GM12878 (cell line): ENCODE data around the gene HIRA. TPM values are rescaled to one million over a fixed set of nuclear protein-coding genes. Genes with fewer than 3 reads are reported as not detected.

ENCODE experiments used
- ATAC-seq: fragments of 200-7000 bp; cut with Tn5 transposase; 3 replicates; pipeline ENCODE4 v1.9.1; 2020; ENCODE audit warnings: mild to moderate bottlenecking, moderate library complexity
- BruUV-seq: library from RNA; stranded (reverse); fragments of 400-500 nt; replicated peaks from 2 replicates; lab custom pipeline; 2021; lab: Mats Ljungman, UMichigan
- CTCF ChIA-PET: fragments of 300-600 bp; sonication (Branson Sonifier 250); formaldehyde crosslinking; extraction: SDS; loops from one replicate; lab custom pipeline; 2021; ENCODE audit warnings: inconsistent platforms; lab: Yijun Ruan, JAX
- POLR2A ChIA-PET: fragments of 350-600 bp; formaldehyde crosslinking; extraction: SDS; loops from one replicate; lab custom pipeline; 2021; ENCODE audit warnings: inconsistent platforms; lab: Charles Lee
- RAD21 ChIA-PET: fragments of 300-600 bp; sonication (Branson Sonifier 250); formaldehyde crosslinking; loops from one replicate; lab custom pipeline; 2023; ENCODE audit warnings: antibody characterized with exemption; ENCODE audit not compliant: unreplicated experiment; lab: Charles Lee
- SMC1A ChIA-PET: fragments of 300-600 bp; sonication (Branson Sonifier 250); formaldehyde crosslinking; loops from one replicate; lab custom pipeline; 2023; ENCODE audit not compliant: unreplicated experiment, uncharacterized antibody; lab: Charles Lee
- DNase-seq: peaks from one replicate; pipeline ENCODE4 v3.0.0-alpha.2; 2011; ENCODE audit warnings: low read depth, low spot score
- FAIRE-seq: peaks from 3 replicates; lab custom pipeline; 2011; peaks lifted over from hg19 to GRCh38; lab: Jason Lieb, UNC
- H2AFZ ChIP-seq: 2 replicates; pipeline ENCODE4 v1.6.0; 2011; ENCODE audit warnings: low read depth, low read length, control low read depth; ENCODE audit not compliant: control insufficient read depth
- H3K27ac ChIP-seq: 2 replicates; pipeline ENCODE4 v1.5.1; 2011; ENCODE audit warnings: control low read depth; ENCODE audit not compliant: control insufficient read depth, insufficient read depth
- H3K27me3 ChIP-seq, 2 experiments: replicated peaks in 1 of 2; 2 replicates each; pipeline versions ENCODE4 v1.6.0 to v1.6.1; 2011; ENCODE audit warnings: low read length in 1 of 2; ENCODE audit not compliant: control insufficient read depth in 2 of 2, insufficient read depth in 2 of 2
- H3K36me3 ChIP-seq, 2 experiments: 2 replicates each; pipeline ENCODE4 v1.5.1; 2011; ENCODE audit warnings: low read length in 1 of 2; ENCODE audit not compliant: control insufficient read depth in 2 of 2, insufficient read depth in 2 of 2
- H3K4me1 ChIP-seq: 2 replicates; pipeline ENCODE4 v1.6.1; 2011; ENCODE audit warnings: mild to moderate bottlenecking, low read length, moderate library complexity, mixed read lengths; ENCODE audit not compliant: control insufficient read depth, insufficient read depth
- H3K4me2 ChIP-seq: 2 replicates; pipeline ENCODE4 v1.6.0; 2011; ENCODE audit warnings: control low read depth; ENCODE audit not compliant: control insufficient read depth, insufficient read depth
- H3K4me3 ChIP-seq: fragments of 200-600 bp; sonication (generic); 2 replicates; pipeline ENCODE4 v1.5.1; 2016
- H3K79me2 ChIP-seq: 2 replicates; pipeline ENCODE4 v1.6.0; 2011; ENCODE audit warnings: low read length; ENCODE audit not compliant: control insufficient read depth, insufficient read depth
- H3K9ac ChIP-seq: 2 replicates; pipeline ENCODE4 v1.8.0; 2011; ENCODE audit warnings: low read length, control low read depth, mixed read lengths; ENCODE audit not compliant: control insufficient read depth, insufficient read depth
- H3K9me3 ChIP-seq: replicated peaks from 3 replicates; pipeline ENCODE4 v1.5.1; 2011; ENCODE audit warnings: mild to moderate bottlenecking, low read length; ENCODE audit not compliant: control insufficient read depth, insufficient read depth
- H4K20me1 ChIP-seq: 2 replicates; pipeline ENCODE4 v1.6.0; 2011; ENCODE audit not compliant: control insufficient read depth, insufficient read depth
- CBFB ChIP-seq: IDR thresholded peaks from 2 replicates; pipeline ENCODE4 v1.6.1; 2016; ENCODE audit warnings: antibody characterized with exemption, low read depth
- NR2C2 ChIP-seq: IDR thresholded peaks from 2 replicates; pipeline ENCODE4 v1.6.1; 2011; ENCODE audit warnings: borderline replicate concordance, low read depth; ENCODE audit not compliant: control insufficient read depth, insufficient read length
- POLR2A ChIP-seq: IDR thresholded peaks from 2 replicates; pipeline ENCODE4 v1.6.1; 2011; ENCODE audit warnings: low read depth, mild to moderate bottlenecking, low read length
- SP1 ChIP-seq: IDR thresholded peaks from one replicate; pipeline ENCODE4 v1.6.1; 2011; ENCODE audit warnings: low read depth, low read length
- SREBF2 ChIP-seq: IDR thresholded peaks from 2 replicates; pipeline ENCODE4 v1.6.1; 2012; ENCODE audit warnings: mild to moderate bottlenecking, low read length
- ZNF274 ChIP-seq: IDR thresholded peaks from one replicate; pipeline ENCODE4 v1.8.0; 2011; ENCODE audit not compliant: insufficient read length, insufficient read depth
- ZNF384 ChIP-seq: IDR thresholded peaks from 2 replicates; pipeline ENCODE4 v1.6.1; 2012; ENCODE audit warnings: low read depth, mild to moderate bottlenecking, low read length, improper control_type of control experiment, borderline replicate concordance
- WGBS: methylation state at CpG from one replicate; pipeline ENCODE4 v1.1.6; 2016; ENCODE audit warnings: low lambda C conversion rate; ENCODE audit not compliant: insufficient replicate concordance, insufficient coverage; ENCODE audit errors: missing lambda C conversion rate; 5-methylcytosine and 5-hydroxymethylcytosine counted together
- in situ Hi-C: fragments of 300-500 bp; cut with MboI; formaldehyde crosslinking; loops from 9 replicates; pipeline ENCODE4 v1.14.3; 2018; ENCODE audit warnings: mixed read lengths
- intact Hi-C: fragments of 100-400 bp; cut with micrococcal nuclease; formaldehyde crosslinking; loops from one replicate; pipeline ENCODE4 v1.14.2; 2022; ENCODE audit not compliant: unreplicated experiment
- polyA plus RNA-seq, 11 experiments: library from polyadenylated mRNA; depleted of rRNA in 4 of 11; unstranded in 6 of 11; stranded (reverse) in 5 of 11; fragments of >200 nt; fragmentation: Nextera tagmentation in 4 of 11; fragmentation: Illumina TruSeq in 1 of 11; extraction: Ambion mirVana in 4 of 11; extraction: Trizol in 1 of 11; gene quantifications; 1 replicate in 1 of 11; 2 replicates in 10 of 11; pipeline versions ENCODE4 v1.2.1 to v1.2.3, GENCODE V29; 2011 to 2016; ENCODE audit warnings: inconsistent platforms in 2 of 11, missing spikeins in 2 of 11, low read depth in 1 of 11
- total RNA-seq, 4 experiments: library from RNA; depleted of rRNA in 3 of 4; stranded (reverse); fragments of >200 nt in 3 of 4; fragmentation: Illumina TruSeq in 1 of 4; extraction: Trizol in 1 of 4; gene quantifications; 2 replicates each; pipeline versions ENCODE4 v1.2.1 to v1.2.3, GENCODE V29; 2013 to 2021
- TF ChIP-seq, protein P1 (sequence below): fragments of 450-650 bp; IDR thresholded peaks from 2 replicates; pipeline ENCODE4 v1.6.1; 2016; ENCODE audit warnings: mild to moderate bottlenecking, moderate library complexity, borderline replicate concordance
- TF ChIP-seq, protein P2 (sequence below): fragments of 450-650 bp; formaldehyde crosslinking; IDR thresholded peaks from 2 replicates; pipeline ENCODE4 v1.5.0; 2022; ENCODE audit warnings: mild to moderate bottlenecking, missing genetic modification characterization
- TF ChIP-seq, protein P3 (sequence below): IDR thresholded peaks from 2 replicates; pipeline ENCODE4 v1.6.1; 2011; ENCODE audit warnings: low read depth, low read length, improper control_type of control experiment, borderline replicate concordance

HIRA gene
- total and polyA plus RNA-seq, 10 of the 15 experiments (the other 5 are each of a cell fraction or from before 2014, with no cell fraction given): 0.34 to 32.7 (median 14.5) TPM

DNA sequence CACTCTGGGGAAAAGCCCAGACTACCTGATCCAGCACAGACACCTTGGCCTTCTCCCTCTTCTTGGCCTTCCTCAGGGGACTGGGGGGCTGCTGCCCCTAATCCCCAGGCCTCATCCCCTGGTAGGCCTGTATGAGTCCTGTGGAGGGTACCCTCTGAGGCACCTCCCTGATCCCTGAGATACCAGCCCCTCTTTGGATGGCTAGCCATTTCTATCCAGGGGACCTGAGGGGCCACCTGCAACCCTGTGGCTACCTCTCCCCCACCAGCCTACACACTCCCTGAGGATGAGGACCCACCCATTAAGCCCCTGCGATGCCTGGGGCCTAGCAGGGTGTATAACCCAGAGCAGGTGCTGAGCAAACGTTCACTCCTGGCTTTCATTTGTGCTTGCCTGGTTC lies 54.6 kb downstream of the HIRA start:
- ChIA-PET RAD21 (no interaction called here), POLR2A (no interaction called here), CTCF (no interaction called here), SMC1A (no interaction called here)
- Histone ChIP-seq H3K4me2 (no peak overlapping the region), H3K79me2 (no peaks in the 10 kb centered on the region), H3K4me1 (no peaks in the 10 kb centered on the region), H4K20me1 (no peaks in the 10 kb centered on the region), H3K27ac (no peak overlapping the region), H3K9ac (no peak overlapping the region), H2AFZ (no peak overlapping the region), H3K27me3 (no peaks in the 10 kb centered on the region), H3K9me3 (no peaks in the 10 kb centered on the region), H3K4me3 (no peak overlapping the region), H3K36me3 (peaks cover 23 to 28% of the 10 kb centered on the region in 2 experiments)
- ATAC-seq (no peak), FAIRE-seq (no peak), DNase-seq (no peak)
- BruUV-seq: no TSS peak
- TF ChIP-seq CBFB (no peak), POLR2A (0 out of 2 replicates have a peak, but pooled peaks have one; percentile 1)
- 71% methylated on average over 2 of the region's 2 CpGs for WGBS
- in situ Hi-C loops (no loop called here), intact Hi-C loops (no loop called here)

DNA sequence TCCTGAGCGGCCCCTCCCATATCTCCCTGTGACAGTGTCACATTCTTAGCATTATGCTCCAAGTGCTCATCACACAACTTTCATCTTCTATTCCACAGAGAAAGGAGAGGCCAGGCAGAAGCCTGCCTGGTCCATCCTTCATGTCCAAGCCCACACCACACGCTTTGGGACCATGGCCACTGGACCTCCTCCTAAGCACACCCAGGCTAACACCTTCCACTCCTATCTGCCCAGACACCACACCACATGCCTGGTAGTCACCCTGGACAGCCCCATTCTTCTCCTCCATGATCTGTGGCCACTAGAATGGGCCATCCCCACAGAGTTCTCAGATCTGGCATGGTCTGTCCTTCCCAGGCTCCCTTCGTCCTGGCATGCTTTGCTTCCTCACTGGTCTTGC lies 55.3 kb downstream of the HIRA start:
- no peak overlapping the region for H3K4me2 ChIP-seq
- H3K27ac ChIP-seq: no peak overlapping the region
- WGBS: 95% methylated on average over 3 of the region's 3 CpGs
- ChIA-PET SMC1A (no interaction called here), POLR2A (no interaction called here), RAD21 (no interaction called here), CTCF (no interaction called here)
- intact Hi-C loops: no loop called here
- H3K9me3 ChIP-seq: no peaks in the 10 kb centered on the region
- H3K4me3 ChIP-seq: no peak overlapping the region
- H3K36me3 ChIP-seq: peaks cover 21 to 28% of the 10 kb centered on the region in 2 experiments
- ATAC-seq: no peak
- no peaks in the 10 kb centered on the region for H3K4me1 ChIP-seq
- no peaks in the 10 kb centered on the region for H4K20me1 ChIP-seq
- DNase-seq: no peak
- FAIRE-seq: no peak
- H3K27me3 ChIP-seq: no peaks in the 10 kb centered on the region
- H3K9ac ChIP-seq: no peak overlapping the region
- H2AFZ ChIP-seq: no peak overlapping the region
- H3K79me2 ChIP-seq: no peaks in the 10 kb centered on the region
- no TSS peak for BruUV-seq
- in situ Hi-C loops: no loop called here
- TF ChIP-seq NR2C2 (no peak), ZNF384 (no peak), ZNF274 (no peak), SREBF2 (no peak), SP1 (no peak)
- TF ChIP-seq, protein P1, sequence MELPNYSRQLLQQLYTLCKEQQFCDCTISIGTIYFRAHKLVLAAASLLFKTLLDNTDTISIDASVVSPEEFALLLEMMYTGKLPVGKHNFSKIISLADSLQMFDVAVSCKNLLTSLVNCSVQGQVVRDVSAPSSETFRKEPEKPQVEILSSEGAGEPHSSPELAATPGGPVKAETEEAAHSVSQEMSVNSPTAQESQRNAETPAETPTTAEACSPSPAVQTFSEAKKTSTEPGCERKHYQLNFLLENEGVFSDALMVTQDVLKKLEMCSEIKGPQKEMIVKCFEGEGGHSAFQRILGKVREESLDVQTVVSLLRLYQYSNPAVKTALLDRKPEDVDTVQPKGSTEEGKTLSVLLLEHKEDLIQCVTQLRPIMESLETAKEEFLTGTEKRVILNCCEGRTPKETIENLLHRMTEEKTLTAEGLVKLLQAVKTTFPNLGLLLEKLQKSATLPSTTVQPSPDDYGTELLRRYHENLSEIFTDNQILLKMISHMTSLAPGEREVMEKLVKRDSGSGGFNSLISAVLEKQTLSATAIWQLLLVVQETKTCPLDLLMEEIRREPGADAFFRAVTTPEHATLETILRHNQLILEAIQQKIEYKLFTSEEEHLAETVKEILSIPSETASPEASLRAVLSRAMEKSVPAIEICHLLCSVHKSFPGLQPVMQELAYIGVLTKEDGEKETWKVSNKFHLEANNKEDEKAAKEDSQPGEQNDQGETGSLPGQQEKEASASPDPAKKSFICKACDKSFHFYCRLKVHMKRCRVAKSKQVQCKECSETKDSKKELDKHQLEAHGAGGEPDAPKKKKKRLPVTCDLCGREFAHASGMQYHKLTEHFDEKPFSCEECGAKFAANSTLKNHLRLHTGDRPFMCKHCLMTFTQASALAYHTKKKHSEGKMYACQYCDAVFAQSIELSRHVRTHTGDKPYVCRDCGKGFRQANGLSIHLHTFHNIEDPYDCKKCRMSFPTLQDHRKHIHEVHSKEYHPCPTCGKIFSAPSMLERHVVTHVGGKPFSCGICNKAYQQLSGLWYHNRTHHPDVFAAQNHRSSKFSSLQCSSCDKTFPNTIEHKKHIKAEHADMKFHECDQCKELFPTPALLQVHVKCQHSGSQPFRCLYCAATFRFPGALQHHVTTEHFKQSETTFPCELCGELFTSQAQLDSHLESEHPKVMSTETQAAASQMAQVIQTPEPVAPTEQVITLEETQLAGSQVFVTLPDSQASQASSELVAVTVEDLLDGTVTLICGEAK: no peak
- TF ChIP-seq, protein P2, sequence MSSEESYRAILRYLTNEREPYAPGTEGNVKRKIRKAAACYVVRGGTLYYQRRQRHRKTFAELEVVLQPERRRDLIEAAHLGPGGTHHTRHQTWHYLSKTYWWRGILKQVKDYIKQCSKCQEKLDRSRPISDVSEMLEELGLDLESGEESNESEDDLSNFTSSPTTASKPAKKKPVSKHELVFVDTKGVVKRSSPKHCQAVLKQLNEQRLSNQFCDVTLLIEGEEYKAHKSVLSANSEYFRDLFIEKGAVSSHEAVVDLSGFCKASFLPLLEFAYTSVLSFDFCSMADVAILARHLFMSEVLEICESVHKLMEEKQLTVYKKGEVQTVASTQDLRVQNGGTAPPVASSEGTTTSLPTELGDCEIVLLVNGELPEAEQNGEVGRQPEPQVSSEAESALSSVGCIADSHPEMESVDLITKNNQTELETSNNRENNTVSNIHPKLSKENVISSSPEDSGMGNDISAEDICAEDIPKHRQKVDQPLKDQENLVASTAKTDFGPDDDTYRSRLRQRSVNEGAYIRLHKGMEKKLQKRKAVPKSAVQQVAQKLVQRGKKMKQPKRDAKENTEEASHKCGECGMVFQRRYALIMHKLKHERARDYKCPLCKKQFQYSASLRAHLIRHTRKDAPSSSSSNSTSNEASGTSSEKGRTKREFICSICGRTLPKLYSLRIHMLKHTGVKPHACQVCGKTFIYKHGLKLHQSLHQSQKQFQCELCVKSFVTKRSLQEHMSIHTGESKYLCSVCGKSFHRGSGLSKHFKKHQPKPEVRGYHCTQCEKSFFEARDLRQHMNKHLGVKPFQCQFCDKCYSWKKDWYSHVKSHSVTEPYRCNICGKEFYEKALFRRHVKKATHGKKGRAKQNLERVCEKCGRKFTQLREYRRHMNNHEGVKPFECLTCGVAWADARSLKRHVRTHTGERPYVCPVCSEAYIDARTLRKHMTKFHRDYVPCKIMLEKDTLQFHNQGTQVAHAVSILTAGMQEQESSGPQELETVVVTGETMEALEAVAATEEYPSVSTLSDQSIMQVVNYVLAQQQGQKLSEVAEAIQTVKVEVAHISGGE (CRISPR knock-in tag): no peak
- TF ChIP-seq, protein P3, sequence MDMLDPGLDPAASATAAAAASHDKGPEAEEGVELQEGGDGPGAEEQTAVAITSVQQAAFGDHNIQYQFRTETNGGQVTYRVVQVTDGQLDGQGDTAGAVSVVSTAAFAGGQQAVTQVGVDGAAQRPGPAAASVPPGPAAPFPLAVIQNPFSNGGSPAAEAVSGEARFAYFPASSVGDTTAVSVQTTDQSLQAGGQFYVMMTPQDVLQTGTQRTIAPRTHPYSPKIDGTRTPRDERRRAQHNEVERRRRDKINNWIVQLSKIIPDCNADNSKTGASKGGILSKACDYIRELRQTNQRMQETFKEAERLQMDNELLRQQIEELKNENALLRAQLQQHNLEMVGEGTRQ: no peak
